NCI-H2227 (cell line): ENCODE results near the gene NUP98.
"Not testable (repeated sequence)": the region's sequence is repeated elsewhere in the genome, so short reads cannot be mapped to it uniquely, and the experiment has no call there.

Experiments
- DNase-seq: peaks from one replicate; lab custom pipeline; 2025; ENCODE audit not compliant: unreplicated experiment; lab: John Stamatoyannopoulos, UW

NUP98 gene

DNA sequence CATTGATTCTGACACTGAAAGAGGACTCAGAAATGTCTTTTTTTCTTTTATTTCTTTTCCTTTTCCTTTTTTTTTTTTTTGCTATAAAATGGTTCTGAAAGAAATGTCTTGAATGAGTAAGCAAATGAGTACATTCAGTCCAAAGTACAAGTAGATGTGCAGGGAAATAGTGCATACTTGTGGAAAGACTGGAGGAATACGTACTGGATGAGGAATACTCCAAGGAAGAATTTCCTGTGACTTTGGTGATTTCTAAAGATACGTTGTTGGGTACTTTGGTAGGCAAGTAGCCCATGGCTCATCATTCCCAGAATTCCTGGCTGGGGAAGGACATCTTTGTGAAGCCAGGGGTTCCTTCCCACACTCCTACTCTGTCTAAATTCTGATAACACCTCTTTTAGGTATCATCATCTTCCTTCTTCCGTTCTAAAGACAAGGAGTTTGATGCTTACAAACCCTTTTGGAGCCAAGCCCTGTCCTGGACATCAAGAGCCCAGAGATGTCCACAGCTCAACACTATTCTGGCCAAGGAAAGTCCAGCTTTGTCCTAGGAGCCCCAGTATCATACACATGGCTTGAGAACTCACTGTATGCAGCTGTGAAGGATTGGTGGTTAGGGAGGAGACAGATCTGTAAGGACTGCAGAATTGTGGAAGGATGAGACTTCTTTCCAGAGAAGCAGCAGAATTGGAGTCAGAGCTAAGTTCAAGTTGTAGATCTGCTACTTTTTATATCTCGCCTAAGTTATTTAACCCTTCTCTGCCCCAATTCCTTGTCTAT lies 4.8 kb upstream of the NUP98 start:
- DNase-seq, result no peak

GRCh38 chr11:3799873-3800272 lies 2.5 kb upstream of the NUP98 start:
- no peak for DNase-seq

DNA sequence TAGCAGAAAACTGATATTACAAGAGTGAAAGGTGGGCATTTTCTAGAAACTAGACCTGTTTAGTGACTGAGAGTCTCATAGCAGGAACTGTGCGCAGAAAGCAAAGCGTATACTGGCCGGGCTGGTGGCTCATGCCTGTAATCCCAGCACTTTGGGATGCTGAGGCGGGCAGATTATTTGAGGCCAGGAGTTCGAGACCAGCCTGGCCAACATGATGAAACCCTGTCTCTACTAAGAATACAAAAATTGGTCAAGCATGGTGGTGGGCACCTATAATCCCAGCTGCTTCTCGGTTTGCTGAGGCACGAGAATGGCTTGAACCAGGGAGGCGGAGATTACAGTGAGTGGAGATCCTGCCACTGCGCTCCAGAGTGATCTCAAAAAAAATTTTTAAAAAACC lies 1.8 kb upstream of the NUP98 start:
- no peak for DNase-seq

- peak; percentile 91 for DNase-seq
Observed at GRCh38 chr11:3796801-3797328, 489 bp downstream of the NUP98 start.

DNA sequence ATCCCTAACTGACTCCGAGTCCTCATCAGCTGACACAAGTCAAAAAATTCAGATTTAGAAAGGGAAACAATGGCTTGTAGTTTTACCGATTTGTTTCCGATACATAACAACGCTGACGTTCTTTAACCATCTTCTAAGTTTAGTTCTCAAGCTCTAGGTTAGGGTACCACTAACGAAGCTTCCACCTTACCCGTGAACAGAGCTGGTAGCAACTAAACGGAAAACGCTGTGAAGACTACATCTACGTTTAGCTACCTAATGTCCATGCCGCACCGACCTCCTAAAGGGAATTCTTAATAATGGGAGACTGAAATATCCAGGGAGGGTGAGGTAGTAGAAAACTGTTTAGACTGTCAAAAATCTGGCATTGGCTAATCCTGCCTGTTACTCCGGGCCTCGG lies 1.0 kb downstream of the NUP98 start:
- no peak for DNase-seq

DNA sequence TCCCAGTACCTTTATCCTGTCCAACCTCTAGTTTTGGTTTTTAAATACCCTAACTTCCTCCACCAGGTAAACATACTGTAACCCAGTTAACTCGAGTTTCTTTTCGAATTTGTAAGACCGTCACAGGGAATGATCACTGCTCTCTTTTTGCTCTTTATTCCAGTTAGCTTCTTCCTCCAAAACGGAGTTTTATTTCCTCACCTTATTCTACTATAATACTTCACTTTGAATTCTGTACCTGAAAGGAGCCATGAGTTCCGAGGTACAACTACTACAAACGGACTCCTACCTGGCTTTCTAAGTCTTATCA lies 1.4 kb downstream of the NUP98 start:
- DNase-seq, result no peak

GRCh38 chr11:3795131-3796001 lies 2.0 kb downstream of the NUP98 start:
- no peak for DNase-seq

DNA sequence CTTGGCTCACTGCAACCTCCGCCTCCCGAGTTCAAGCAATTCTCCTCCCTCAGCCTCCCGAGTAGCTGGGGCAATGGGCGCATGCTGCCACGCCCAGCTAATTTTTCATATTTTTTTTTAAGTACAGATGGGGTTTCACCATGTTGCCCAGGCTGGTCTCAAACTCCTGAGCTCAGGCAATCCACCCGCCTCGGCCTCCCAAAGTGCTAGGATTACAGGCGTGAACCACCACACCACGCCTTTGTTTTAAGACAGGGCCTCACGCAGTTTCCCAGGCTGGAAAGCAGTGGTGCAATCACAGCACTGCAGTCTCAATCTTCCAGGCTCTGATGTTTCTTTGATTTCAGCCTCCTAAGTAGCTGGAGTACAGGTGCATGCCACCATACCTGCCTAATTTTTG lies 3.0 kb downstream of the NUP98 start:
- DNase-seq, result not testable (repeated sequence)

DNA sequence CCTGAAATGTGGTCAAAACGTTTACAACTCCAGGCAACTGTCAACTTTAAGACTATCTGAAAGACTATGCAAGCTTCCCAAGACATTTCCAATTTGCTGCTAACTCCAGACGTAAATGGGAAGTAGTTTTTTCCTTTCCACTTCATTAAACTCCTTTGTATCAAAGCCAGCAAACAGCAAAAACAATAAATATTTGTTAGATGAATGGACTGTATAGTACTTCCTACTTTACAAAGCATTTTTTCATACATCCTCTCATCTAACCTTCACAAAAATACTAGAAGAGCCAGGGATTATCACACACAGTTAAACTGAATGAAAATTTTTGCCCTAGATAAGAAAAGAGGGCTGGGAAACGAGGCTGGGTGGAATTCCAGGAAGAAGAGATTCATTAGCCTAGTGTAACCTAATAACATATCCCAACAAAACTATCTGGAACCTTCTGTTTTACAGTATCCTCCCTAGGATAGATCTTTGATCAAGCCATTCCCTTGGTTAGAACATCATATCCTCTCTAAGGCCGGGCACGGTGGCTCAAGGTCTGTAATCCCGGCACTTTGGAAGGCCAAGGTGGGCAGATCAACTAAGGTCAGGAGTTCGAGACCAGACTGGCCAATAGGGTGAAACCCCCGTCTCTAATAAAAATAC lies 10.4 kb downstream of the NUP98 start:
- DNase-seq, result no peak

DNA sequence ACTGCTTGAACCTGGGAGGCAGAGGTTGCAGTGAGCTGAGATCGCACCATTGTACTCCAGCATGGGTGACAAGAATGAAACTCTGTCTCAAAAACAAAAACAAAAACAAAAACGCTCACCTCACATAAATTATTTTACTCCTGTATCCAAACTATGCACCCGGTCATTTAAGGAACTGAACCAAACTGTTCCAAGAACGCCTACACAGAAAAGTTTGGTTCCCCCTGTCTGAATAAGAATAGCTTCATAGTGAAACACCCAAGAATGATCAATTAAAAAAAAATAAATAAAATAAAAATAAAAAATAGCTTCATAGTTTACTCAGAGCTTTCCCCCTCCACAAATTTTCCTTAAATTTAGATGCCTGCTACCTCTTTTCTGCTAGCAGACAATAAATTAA lies 13.7 kb downstream of the NUP98 start:
- no peak for DNase-seq

GRCh38 chr11:3782963-3783362 lies 14.4 kb downstream of the NUP98 start:
- DNase-seq, result no peak

DNA sequence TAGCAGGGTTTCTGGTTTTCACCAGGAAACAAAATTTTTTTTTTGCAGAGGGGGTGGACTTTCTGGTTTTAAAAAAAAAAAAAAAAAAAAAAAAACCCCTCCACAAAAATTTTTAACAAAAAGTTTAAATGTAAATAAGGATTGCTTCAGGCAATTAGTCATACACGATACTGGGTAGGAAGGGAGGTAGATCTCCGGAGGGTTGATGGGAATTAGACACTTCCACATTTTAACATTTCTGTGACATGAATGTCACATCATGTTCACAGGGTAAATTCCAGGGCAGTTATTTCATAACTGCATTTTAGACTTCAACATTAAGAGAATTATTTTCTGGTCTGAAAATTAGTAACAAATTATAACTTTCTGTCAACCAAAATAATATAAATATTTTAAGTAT lies 15.9 kb downstream of the NUP98 start:
- DNase-seq, result no peak

GRCh38 chr11:3775736-3776406 lies 21.5 kb downstream of the NUP98 start:
- no peak for DNase-seq

DNA sequence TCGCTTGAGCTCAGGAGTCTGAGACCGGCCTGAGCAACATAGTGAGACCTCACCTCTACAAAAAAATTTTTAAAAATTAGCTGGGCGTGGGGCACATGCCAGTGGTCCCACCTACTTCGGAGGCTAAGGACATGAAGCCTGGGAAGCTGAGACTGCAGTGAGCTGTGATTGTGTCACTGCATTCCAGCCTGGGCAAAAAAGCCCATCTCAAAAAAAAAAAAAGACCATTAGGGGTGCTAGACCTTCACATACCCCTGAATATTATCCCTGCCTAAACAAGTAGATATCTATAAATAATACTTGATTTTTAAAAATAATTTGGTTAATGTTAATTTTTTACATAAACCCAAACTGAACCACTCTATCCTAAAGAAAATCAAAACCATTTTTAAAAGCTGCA lies 24.2 kb downstream of the NUP98 start:
- DNase-seq, result no peak

GRCh38 chr11:3767536-3767935 lies 29.8 kb downstream of the NUP98 start:
- DNase-seq, result no peak

GRCh38 chr11:3766836-3767235 lies 30.5 kb downstream of the NUP98 start:
- DNase-seq, result not testable (repeated sequence)

DNA sequence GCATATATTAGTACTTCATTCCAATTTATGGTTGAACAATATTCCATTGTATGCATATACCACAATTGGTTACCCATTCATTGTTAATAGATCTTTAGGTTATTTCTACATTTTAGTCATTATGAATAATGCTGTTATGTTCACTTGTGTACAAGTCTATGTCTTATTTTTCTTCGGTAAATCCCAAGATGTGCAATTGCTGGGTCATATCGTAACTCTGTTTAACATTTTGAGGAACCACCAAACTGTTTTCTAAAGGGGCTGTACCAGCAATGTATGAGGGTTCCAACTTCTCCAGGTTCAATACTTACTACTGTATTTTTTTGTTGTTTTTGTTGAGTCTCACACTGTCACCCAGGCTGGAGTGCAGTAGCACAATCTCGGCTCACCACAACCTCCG lies 33.1 kb downstream of the NUP98 start:
- no peak for DNase-seq

- DNase-seq, result no peak
Observed at GRCh38 chr11:3755151-3755550, 42.2 kb downstream of the NUP98 start.

DNA sequence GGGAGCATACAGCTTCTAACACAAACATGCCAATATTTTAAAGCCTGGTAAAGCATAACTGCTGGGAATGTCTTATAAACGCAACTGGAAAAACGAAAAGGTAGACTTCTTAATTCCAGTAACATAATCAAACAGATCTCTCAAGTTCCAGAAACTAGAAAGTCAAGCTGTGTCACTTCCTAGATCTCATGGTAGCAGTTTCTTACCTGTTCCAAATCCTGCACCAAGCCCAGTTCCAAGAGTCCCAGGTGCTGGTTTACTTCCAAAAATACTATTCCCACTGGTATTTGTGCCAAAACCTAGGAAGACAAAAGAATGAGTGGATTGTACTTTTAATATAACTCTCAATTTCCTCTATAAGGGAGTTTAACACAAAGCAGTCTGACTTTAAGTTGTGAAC lies 44.2 kb downstream of the NUP98 start:
- no peak for DNase-seq

DNA sequence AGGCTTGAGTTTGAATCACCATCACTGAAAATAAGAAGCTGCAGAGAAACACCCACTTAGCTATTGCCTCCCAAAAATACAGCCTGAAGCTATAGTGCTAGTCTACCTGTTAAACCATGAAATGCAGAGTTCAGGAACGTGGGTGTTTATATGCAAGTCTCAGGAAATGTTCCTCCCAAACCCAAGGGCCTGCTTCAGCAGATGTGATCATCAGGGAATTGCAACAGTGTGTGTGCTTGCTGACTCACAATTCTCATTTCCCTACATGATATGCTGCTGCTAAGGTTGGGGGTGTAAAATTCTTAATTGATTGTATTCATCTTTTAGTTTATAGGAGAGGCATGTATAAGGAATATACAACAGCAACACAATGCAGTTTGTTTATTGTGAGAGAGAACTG lies 49.6 kb downstream of the NUP98 start:
- DNase-seq, result no peak

DNA sequence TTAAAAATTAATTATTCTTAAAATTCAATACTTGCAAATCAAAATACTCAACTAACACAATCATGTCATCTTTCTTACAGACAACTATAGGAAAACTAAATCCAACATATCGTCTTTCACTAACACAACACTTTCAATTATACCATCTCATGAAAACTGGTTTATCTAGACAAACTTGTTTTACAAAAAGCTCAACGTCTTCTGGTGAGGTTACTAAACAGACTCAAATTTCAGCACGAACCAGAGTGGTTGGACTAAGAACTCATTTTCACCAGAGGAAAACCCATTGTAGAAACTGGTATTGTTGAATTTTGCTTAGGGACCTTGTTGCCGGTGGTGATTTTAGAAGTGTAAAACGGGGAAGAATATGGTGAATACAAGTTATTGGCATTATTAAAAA lies 52.2 kb downstream of the NUP98 start:
- DNase-seq, result no peak
